HG02610 (cell line): ENCODE data around the gene MTA1.

ENCODE experiments used
- ATAC-seq: cut with Tn5 transposase; IDR thresholded peaks from one replicate; pipeline ENCODE4 v1.9.1; 2021; ENCODE audit warnings: mild to moderate bottlenecking, moderate library complexity; ENCODE audit not compliant: unreplicated experiment

The MTA1 gene

GRCh38 chr14:105456736-105457617 is 37.4 kb downstream of the MTA1 start:
- ATAC-seq: no peak

GRCh38 chr14:105458010-105458409 is 38.4 kb downstream of the MTA1 start:
- no peak for ATAC-seq

- no peak for ATAC-seq
These were observed 38.9 kb downstream of the MTA1 start for GRCh38 chr14:105458571-105458970.

- no peak for ATAC-seq
These were observed 40.5 kb downstream of the MTA1 start for GRCh38 chr14:105460116-105460515.

GRCh38 chr14:105460616-105461015 is 41.0 kb downstream of the MTA1 start:
- no peak for ATAC-seq

- no peak for ATAC-seq
These were observed 42.3 kb downstream of the MTA1 start for GRCh38 chr14:105461903-105462302.

GRCh38 chr14:105464501-105464900 is 44.9 kb downstream of the MTA1 start:
- ATAC-seq: no peak

GRCh38 chr14:105465209-105466031 is 45.8 kb downstream of the MTA1 start:
- ATAC-seq: no peak

GRCh38 chr14:105466531-105467248 is 47.1 kb downstream of the MTA1 start:
- ATAC-seq: no peak

GRCh38 chr14:105467249-105467941 is 47.8 kb downstream of the MTA1 start:
- no peak for ATAC-seq

GRCh38 chr14:105467942-105468471 is 48.4 kb downstream of the MTA1 start:
- ATAC-seq: no peak

GRCh38 chr14:105468621-105469241 is 49.1 kb downstream of the MTA1 start:
- ATAC-seq: no peak

GRCh38 chr14:105469456-105470349 is 50.1 kb downstream of the MTA1 start:
- no peak for ATAC-seq

- ATAC-seq: no peak
These were observed 51.0 kb downstream of the MTA1 start for GRCh38 chr14:105470350-105471296.

- ATAC-seq: no peak
These were observed 51.7 kb downstream of the MTA1 start for GRCh38 chr14:105471297-105471821.

GRCh38 chr14:105471823-105472485 is 52.3 kb downstream of the MTA1 start:
- ATAC-seq: no peak

- no peak for ATAC-seq
These were observed 52.9 kb downstream of the MTA1 start for GRCh38 chr14:105472486-105472991.
